ENCODE results near the gene PHLPP2. TPM values are rescaled to one million over a fixed set of nuclear protein-coding genes. Genes with fewer than 3 reads are reported as not detected.

Gene PHLPP2
- total RNA-seq, 1 donor from 2014 or later, result 18.7 TPM

DNA sequence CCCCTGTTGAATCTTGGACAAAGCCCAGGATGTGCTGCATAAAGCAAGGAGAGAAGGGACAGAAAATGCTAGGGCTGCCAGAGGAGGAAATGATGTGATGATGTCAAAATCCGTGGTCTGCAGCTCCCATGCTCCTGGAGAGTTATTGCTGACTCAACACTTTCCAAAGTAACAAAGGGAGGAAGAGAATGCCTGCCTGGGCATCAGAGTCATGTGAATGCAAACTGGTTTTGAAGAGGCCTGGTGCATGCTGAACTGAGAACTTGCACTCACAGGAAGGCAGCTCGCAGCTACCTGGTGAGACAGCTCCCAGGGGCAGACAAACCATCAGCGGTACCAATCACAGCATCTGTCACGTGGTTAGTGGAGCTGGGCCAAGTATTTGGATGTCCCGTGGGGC lies 95.7 kb downstream of the PHLPP2 start:
- no peaks in the 10 kb centered on the region for H3K4me1 Mint-ChIP-seq
- no peak for DNase-seq (ENCODE audit: low read depth, low spot score)
- H3K9me3 Mint-ChIP-seq, result no peaks in the 10 kb centered on the region
- peaks cover 43% of the 10 kb centered on the region for H3K27me3 Mint-ChIP-seq (ENCODE audit: low read depth)
- no peaks in the 10 kb centered on the region for H3K36me3 Mint-ChIP-seq (ENCODE audit: low read depth)
- no peak overlapping the region for H3K27ac Mint-ChIP-seq (ENCODE audit: unreplicated experiment)
- TF ChIP-seq, protein P1, sequence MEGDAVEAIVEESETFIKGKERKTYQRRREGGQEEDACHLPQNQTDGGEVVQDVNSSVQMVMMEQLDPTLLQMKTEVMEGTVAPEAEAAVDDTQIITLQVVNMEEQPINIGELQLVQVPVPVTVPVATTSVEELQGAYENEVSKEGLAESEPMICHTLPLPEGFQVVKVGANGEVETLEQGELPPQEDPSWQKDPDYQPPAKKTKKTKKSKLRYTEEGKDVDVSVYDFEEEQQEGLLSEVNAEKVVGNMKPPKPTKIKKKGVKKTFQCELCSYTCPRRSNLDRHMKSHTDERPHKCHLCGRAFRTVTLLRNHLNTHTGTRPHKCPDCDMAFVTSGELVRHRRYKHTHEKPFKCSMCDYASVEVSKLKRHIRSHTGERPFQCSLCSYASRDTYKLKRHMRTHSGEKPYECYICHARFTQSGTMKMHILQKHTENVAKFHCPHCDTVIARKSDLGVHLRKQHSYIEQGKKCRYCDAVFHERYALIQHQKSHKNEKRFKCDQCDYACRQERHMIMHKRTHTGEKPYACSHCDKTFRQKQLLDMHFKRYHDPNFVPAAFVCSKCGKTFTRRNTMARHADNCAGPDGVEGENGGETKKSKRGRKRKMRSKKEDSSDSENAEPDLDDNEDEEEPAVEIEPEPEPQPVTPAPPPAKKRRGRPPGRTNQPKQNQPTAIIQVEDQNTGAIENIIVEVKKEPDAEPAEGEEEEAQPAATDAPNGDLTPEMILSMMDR (conservative IDR thresholded peaks at IDR 0.05), result no peak
- H3K4me3 Mint-ChIP-seq, result no peak overlapping the region

GRCh38 chr16:71627731-71628181 lies 96.7 kb downstream of the PHLPP2 start:
- H3K4me1 Mint-ChIP-seq, result no peaks in the 10 kb centered on the region
- H3K27me3 Mint-ChIP-seq (ENCODE audit: low read depth), result peaks cover 43% of the 10 kb centered on the region

GRCh38 chr16:71626858-71627213 lies 97.7 kb downstream of the PHLPP2 start:
- no peaks in the 10 kb centered on the region for H3K36me3 Mint-ChIP-seq (ENCODE audit: low read depth)

More at GRCh38 chr16:71627731-71628181, 96.7 kb downstream of the PHLPP2 start:
- H3K36me3 Mint-ChIP-seq (ENCODE audit: low read depth), result no peaks in the 10 kb centered on the region
- no peak overlapping the region for H3K4me3 Mint-ChIP-seq
- TF ChIP-seq, protein P1 (conservative IDR thresholded peaks at IDR 0.05), result no peak
- H3K27ac Mint-ChIP-seq (ENCODE audit: unreplicated experiment), result no peak overlapping the region
- H3K9me3 Mint-ChIP-seq, result no peaks in the 10 kb centered on the region
- DNase-seq (ENCODE audit: low read depth, low spot score), result no peak

GRCh38 chr16:71626018-71626857 lies 98.3 kb downstream of the PHLPP2 start, which contains the start of gene MARVELD3:
MARVELD3 (plus strand) TSS chr16:71626184; CDS start chr16:71626230, 46 bp downstream.
- peaks cover 45% of the 10 kb centered on the region for H3K27me3 Mint-ChIP-seq (ENCODE audit: low read depth)
- no peak within 1 kb of the TSS for H3K4me3 Mint-ChIP-seq
- no peak within 1 kb of the TSS for H3K27ac Mint-ChIP-seq (ENCODE audit: unreplicated experiment)
- H3K4me1 Mint-ChIP-seq, result no peaks in the 10 kb centered on the region
- TF ChIP-seq, protein P1 (conservative IDR thresholded peaks at IDR 0.05), result no peak
- no peak for DNase-seq (ENCODE audit: low read depth, low spot score)
- no peaks in the 10 kb centered on the region for H3K9me3 Mint-ChIP-seq
- H3K36me3 Mint-ChIP-seq (ENCODE audit: low read depth), result no peaks in the 10 kb centered on the region

More at GRCh38 chr16:71626858-71627213, 97.7 kb downstream of the PHLPP2 start:
- H3K27ac Mint-ChIP-seq (ENCODE audit: unreplicated experiment), result no peak overlapping the region
- TF ChIP-seq, protein P1 (conservative IDR thresholded peaks at IDR 0.05), result no peak
- H3K4me3 Mint-ChIP-seq, result no peak overlapping the region
- H3K4me1 Mint-ChIP-seq, result no peaks in the 10 kb centered on the region
- no peaks in the 10 kb centered on the region for H3K9me3 Mint-ChIP-seq
- no peak for DNase-seq (ENCODE audit: low read depth, low spot score)
- peaks cover 43% of the 10 kb centered on the region for H3K27me3 Mint-ChIP-seq (ENCODE audit: low read depth)

DNA sequence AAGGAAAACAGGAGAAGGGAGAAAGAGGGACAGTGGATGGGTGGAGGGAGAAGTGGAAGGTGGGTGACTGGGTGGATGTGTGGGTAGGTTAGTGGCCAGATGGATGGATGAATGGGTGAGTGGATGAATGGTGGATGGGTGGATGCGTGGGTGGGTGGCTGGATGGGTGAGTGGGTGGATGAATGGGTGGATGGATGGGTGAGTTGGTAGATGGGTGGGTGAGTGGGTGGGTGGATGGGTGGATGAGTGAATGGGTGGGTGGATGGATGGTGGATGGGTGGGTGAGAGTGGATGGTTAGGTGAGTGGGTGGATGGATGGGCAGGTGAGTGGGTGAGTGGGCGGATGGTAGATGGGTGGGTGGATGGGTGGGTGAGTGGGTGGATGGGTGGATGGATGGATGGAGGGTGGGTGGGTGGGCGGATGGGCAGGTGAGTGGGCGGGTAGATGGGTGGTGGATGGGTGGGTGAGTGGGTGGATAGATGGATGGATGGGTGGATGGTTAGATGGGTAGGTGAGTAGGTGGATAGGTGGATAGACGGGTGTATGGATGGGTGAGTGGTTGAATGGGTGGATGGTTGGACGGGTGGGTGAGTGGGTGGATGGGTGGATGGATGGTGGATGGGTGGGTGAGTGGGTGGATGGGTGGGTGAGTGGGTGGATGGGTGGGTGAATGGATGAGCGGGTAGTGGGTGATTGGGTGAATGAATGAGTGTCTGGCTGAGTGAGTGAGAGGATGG lies 99.2 kb downstream of the PHLPP2 start:
- no peak overlapping the region for H3K4me3 Mint-ChIP-seq
- no peaks in the 10 kb centered on the region for H3K4me1 Mint-ChIP-seq
- H3K36me3 Mint-ChIP-seq (ENCODE audit: low read depth), result no peaks in the 10 kb centered on the region

More for the DNA sequence above, 99.2 kb downstream of the PHLPP2 start:
- Mint-ChIP-seq H3K9me3 (no peaks in the 10 kb centered on the region), H3K27ac (ENCODE audit: unreplicated experiment) (no peak overlapping the region), H3K27me3 (ENCODE audit: low read depth) (peaks cover 50% of the 10 kb centered on the region)
- TF ChIP-seq, protein P1 (conservative IDR thresholded peaks at IDR 0.05), result no peak
- DNase-seq (ENCODE audit: low read depth, low spot score), result no peak
